Endothelial cell (in vitro differentiated cells): Measurements from ENCODE around the gene NFIX. TPM values are rescaled to one million over a fixed set of nuclear protein-coding genes. Genes with fewer than 3 reads are reported as not detected.

Source experiments
- DNase-seq: peaks from one replicate; pipeline ENCODE4 v3.0.0; 2021; ENCODE audit warnings: low spot score
- H3K27ac Mint-ChIP-seq: one replicate; pipeline ENCODE4 v1.8.0; 2021; ENCODE audit warnings: mixed read lengths, inconsistent platforms; ENCODE audit not compliant: unreplicated experiment
- H3K27me3 Mint-ChIP-seq: one replicate; pipeline ENCODE4 v1.8.0; 2021; ENCODE audit warnings: mild to moderate bottlenecking, moderate library complexity, mixed read lengths, inconsistent platforms; ENCODE audit not compliant: unreplicated experiment
- H3K36me3 Mint-ChIP-seq: one replicate; pipeline ENCODE4 v1.8.0; 2021; ENCODE audit warnings: mild to moderate bottlenecking, low read depth, mixed read lengths, inconsistent platforms; ENCODE audit not compliant: unreplicated experiment
- H3K4me1 Mint-ChIP-seq: one replicate; pipeline ENCODE4 v1.8.0; 2021; ENCODE audit warnings: mild to moderate bottlenecking, mixed read lengths, inconsistent platforms; ENCODE audit not compliant: unreplicated experiment
- H3K4me3 Mint-ChIP-seq: one replicate; pipeline ENCODE4 v1.8.0; 2021; ENCODE audit warnings: mild to moderate bottlenecking, mixed read lengths, inconsistent platforms; ENCODE audit not compliant: unreplicated experiment
- H3K9me3 Mint-ChIP-seq: one replicate; pipeline ENCODE4 v1.8.0; 2021; ENCODE audit warnings: mixed read lengths, inconsistent platforms; ENCODE audit not compliant: unreplicated experiment
- total RNA-seq: library from RNA; stranded (reverse); fragmentation: NEBNext Ultra II Directional; extraction: Animal tissue kit (Norgen Biotek cat#: 25700); gene quantifications from one replicate; pipeline ENCODE4 v1.2.1, GENCODE V29; 2021; ENCODE audit not compliant: unreplicated experiment
- TF ChIP-seq, protein P1 (sequence below): fragments of 200-600 bp; sonication (generic); IDR thresholded peaks from one replicate; pipeline ENCODE4 v1.5.0; 2021; ENCODE audit warnings: antibody characterized with exemption; ENCODE audit not compliant: unreplicated experiment

Gene NFIX
- total RNA-seq, 1 donor from 2014 or later, result 9.9 TPM

DNA sequence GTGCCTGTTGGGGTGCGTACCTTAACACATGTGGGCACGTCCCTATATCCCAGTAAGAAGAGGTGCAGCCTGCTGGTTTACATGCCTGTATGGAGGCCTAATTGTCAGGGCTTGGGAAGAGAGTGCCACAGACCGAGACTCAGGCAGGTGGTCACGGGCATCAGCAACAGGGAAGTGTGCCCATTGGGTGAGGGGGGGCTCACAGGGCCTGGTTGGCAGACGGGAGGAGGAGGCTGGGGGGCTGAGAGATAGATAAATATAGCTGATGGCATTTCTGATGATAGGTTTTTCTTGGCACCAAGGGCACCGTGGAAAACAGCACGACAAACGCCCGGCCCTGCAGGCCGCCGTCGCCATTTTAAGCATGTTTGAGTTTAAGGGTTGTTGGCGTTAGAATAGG is 37.6 kb downstream of the NFIX start:
- Mint-ChIP-seq H3K36me3 (no peaks in the 10 kb centered on the region), H3K4me1 (peaks cover 45% of the 10 kb centered on the region), H3K9me3 (no peaks in the 10 kb centered on the region), H3K27me3 (peaks cover 5% of the 10 kb centered on the region), H3K27ac (no peak overlapping the region), H3K4me3 (no peak overlapping the region)
- no peak for DNase-seq
- TF ChIP-seq, protein P1, sequence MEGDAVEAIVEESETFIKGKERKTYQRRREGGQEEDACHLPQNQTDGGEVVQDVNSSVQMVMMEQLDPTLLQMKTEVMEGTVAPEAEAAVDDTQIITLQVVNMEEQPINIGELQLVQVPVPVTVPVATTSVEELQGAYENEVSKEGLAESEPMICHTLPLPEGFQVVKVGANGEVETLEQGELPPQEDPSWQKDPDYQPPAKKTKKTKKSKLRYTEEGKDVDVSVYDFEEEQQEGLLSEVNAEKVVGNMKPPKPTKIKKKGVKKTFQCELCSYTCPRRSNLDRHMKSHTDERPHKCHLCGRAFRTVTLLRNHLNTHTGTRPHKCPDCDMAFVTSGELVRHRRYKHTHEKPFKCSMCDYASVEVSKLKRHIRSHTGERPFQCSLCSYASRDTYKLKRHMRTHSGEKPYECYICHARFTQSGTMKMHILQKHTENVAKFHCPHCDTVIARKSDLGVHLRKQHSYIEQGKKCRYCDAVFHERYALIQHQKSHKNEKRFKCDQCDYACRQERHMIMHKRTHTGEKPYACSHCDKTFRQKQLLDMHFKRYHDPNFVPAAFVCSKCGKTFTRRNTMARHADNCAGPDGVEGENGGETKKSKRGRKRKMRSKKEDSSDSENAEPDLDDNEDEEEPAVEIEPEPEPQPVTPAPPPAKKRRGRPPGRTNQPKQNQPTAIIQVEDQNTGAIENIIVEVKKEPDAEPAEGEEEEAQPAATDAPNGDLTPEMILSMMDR, result no peak

GRCh38 chr19:13033244-13033643 is 38.0 kb downstream of the NFIX start:
- no peaks in the 10 kb centered on the region for H3K9me3 Mint-ChIP-seq
- no peak for DNase-seq
- H3K27ac Mint-ChIP-seq, result no peak overlapping the region
- peaks cover 5% of the 10 kb centered on the region for H3K27me3 Mint-ChIP-seq
- H3K36me3 Mint-ChIP-seq, result no peaks in the 10 kb centered on the region
- peaks cover 42% of the 10 kb centered on the region for H3K4me1 Mint-ChIP-seq
- TF ChIP-seq, protein P1, result no peak
- H3K4me3 Mint-ChIP-seq, result no peak overlapping the region

DNA sequence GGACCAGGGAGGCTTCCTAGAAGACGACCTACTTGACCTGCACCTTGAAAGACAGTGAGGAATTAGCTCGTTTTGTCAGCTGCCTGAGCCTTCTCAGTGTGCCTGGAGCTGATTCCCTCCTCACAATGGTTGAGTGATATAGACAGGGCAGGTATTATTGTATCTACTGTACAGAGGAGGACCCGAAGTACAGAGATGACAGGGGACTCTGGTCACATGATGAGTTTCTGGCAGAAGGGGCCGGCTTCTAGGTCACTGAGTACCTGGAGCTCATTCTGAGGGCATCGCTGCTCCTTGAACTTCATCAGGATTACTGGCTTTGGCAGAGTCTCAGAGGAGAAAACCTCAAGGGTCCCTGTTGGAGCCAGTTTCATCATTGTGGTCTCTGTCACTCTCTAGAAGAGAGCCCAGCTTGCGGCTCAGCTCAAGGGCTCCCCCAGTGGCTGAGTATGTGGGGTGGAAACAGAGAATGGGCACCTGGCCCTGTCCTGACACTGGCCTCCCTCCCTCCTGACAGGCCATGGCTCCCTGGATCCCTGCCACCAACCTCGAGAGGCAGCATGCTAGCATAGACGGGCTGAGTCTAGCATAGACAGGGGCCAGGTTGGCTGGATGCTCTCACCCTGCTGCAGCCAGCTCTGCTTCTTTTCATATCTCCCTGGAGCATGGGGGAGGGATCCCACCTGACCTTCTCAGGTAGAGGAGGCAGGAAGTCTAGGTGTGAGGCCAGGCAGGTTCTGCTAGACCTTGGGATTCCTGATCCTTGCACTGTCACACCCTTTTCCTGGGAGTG is 38.7 kb downstream of the NFIX start:
- Mint-ChIP-seq H3K27ac (no peak overlapping the region), H3K4me3 (no peak overlapping the region), H3K4me1 (peaks cover 37% of the 10 kb centered on the region), H3K27me3 (peaks cover 7% of the 10 kb centered on the region), H3K36me3 (no peaks in the 10 kb centered on the region), H3K9me3 (no peaks in the 10 kb centered on the region)
- TF ChIP-seq, protein P1, result peak; percentile 60
- peak; percentile 77 for DNase-seq

DNA sequence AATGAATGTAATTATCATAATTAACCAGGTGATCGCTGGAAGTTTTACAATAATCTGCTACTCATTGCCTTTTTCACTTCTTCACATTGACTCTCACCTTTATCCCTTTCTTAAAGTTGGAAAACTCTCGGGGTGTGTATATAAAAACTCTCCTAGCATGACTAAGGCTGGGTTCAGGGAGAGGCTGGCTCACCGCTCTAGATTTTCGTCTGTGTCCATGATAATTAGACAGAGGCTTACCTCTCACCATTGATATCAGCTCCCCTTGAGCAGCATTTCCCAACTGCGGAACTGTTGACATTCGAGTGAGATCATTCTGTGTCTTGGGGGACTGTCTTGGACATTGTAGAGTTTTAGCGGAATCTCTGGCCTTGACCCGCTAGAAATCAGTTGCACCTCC is 39.4 kb downstream of the NFIX start:
- Mint-ChIP-seq H3K27ac (no peak overlapping the region), H3K36me3 (no peaks in the 10 kb centered on the region), H3K4me3 (no peak overlapping the region), H3K4me1 (peaks cover 31% of the 10 kb centered on the region), H3K9me3 (no peaks in the 10 kb centered on the region), H3K27me3 (peaks cover 7% of the 10 kb centered on the region)
- TF ChIP-seq, protein P1, result no peak
- DNase-seq, result no peak

DNA sequence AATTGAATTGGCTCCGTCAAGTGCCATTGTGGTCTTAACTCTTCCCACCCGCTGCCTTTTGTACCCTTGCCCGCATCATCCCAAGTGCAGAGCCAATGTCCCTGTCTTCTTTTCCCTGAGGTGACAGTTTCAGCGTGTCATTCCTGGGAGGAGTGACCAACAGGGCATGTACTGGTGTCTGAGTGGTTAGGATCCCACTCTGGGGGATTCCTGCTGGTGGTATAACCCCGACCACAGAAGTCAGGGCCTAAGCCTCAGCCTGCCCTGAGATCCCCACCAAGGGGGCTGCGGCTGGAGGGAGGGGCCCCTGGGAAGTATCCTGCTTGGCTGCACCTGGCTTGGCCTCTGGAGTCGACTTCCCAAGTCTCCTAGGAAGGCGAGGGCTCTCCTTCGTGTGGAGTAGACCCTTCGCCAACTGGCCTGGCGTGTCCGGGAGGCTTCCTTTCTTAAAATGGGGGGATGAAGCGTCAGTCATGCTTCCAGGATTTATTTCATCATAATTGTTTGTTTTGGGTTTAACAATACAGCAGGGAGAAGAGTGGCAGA is 40.6 kb downstream of the NFIX start:
- no peaks in the 10 kb centered on the region for H3K9me3 Mint-ChIP-seq
- no peaks in the 10 kb centered on the region for H3K36me3 Mint-ChIP-seq
- no peak overlapping the region for H3K27ac Mint-ChIP-seq
- TF ChIP-seq, protein P1, result no peak
- no peak for DNase-seq
- H3K4me3 Mint-ChIP-seq, result peak overlapping the region; percentile 17
- peaks cover 28% of the 10 kb centered on the region for H3K4me1 Mint-ChIP-seq
- peaks cover 7% of the 10 kb centered on the region for H3K27me3 Mint-ChIP-seq
